HS-5 (cell line): Measurements from ENCODE around the gene RSKR.
A peak's percentile ranks its signal among the peaks of the same experiment; 100 is the strongest.
"Not testable (repeated sequence)": the region's sequence is repeated elsewhere in the genome, so short reads cannot be mapped to it uniquely, and the experiment has no call there.

Source experiments
- DNase-seq: peaks from one replicate; pipeline ENCODE4 v3.0.0-alpha.2; 2012; ENCODE audit warnings: low read depth

Gene RSKR, protein sequence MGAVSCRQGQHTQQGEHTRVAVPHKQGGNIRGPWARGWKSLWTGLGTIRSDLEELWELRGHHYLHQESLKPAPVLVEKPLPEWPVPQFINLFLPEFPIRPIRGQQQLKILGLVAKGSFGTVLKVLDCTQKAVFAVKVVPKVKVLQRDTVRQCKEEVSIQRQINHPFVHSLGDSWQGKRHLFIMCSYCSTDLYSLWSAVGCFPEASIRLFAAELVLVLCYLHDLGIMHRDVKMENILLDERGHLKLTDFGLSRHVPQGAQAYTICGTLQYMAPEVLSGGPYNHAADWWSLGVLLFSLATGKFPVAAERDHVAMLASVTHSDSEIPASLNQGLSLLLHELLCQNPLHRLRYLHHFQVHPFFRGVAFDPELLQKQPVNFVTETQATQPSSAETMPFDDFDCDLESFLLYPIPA

DNA sequence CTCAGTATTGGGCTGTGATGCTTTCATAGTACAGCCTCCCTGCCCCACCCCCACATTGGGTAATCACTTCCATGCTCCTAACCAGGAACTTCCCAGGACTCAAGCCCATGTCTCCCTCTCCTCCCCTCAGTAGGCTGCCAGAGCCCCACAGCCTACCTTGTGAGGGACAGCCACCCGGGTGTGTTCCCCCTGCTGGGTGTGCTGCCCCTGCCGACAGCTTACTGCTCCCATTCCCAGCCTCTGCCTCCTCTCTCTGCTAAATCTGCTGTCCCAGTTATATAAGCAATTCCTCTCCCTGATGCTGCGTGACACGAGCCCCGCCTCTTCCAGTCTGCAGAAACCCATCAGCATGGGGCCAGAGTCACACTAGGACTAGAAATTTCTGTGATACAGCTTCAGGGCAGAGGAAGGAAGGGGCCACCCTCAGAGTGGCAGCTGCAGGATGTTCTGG is at the start of gene RSKR:
Gene RSKR, minus strand, starts transcription at position 255 of the 451 bp plus-strand sequence. Its CDS starts 24 bp downstream, at position 231.
- no peak for DNase-seq

DNA sequence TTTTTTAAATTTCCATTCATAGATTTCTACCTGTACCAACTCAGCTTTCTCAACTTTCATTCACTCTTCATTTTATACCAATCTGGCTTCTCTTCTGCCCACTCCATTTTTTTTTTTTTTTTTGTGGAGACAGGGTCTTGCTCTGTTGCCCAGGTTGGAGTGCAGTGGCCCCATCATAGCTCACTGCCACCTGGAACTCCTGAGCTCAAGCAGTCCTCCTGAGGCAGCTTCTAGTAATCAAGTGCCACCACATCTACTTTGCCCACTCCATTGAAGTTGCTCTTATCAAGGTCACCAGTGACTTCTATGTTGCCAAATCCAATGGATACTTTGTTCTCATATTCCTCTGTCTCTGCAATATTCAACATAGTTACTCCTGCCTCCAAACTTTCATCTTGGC is 49.7 kb upstream of the RSKR start:
- no peak for DNase-seq

DNA sequence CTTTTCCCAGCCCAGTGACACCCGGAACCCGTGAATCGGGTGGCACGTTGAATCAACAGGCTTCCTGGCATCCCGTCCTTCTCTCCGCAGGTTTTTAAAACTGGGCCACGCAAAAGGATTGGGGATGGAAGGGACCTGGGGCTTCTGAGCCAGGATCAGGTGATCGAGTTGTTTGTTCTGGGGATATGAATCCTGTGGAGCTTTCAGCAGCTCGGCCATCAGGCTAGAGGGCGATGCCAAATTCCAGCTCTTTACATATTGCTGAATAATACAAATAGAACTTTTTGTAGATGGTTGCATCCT is 48.5 kb upstream of the RSKR start:
- no peak for DNase-seq

DNA sequence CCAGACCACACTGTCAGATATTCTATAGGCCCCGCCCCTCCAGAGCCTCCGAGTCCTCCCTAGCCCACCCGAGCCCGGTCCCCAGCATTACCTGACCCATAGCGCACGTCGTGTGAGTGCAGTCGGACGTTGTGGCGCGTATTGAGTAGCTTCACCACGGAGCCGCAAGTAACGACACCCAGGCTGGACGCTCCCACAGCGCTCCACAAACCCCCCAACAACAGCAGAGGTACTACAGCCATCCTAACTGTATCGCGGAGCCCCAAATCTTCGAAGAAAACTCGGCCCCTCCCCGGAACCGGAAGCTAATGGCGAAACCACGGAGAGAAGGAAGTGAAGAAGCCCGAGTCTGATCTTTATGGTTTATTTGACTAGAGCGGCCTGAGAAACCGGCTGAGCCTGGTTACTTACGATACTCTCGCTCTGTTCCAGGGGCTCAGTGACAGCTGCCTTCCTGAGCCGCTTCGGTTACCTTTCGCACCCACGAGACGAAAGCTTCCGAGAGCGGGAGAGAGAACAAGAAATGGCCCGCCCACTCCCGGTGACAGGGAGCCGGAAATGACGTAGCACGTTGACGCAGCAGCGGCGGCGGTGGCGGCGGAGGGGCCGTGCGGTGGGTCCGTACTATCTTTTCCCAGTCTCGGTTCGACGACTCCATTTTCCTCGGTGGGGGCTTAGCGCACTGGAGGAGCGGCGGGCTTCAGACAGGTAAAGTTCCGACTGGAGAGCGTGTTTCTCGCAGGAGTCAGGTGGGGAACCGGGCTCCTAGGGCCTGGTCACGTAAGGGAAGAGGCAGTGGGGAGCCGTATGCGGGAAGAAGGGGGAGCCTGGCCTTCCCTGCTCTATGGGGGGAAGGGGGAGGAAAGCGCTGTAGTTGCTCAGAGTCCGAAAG is 47.9 kb upstream of the RSKR start, which contains the start of the genes SDF2 and SUPT6H:
Gene SDF2, minus strand, starts transcription at position 272 of the 892 bp plus-strand sequence. Its CDS starts 30 bp downstream, at position 242.
Gene SUPT6H, plus strand, starts transcription at position 571 of the 892 bp plus-strand sequence. CDS start 11,197 bp downstream, outside the sequence.
- DNase-seq = peak; percentile 63

DNA sequence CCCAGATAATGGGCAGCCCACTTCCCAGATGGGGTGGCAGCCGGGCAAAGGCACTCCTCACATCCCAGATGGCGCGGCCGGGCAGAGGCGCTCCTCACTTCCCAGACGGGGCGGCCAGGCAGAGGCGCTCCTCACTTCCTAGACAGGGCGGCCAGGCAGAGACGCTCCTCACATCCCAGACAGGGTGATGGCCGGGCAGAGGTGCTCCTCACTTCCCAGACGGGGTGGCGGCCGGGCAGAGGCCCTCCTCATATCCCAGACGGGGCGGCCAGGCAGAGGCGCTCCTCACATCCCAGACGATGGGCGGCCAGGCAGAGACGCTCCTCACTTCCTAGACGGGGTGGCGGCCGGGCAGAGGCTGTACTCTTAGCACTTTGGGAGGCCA is 45.5 kb upstream of the RSKR start:
- not testable (repeated sequence) for DNase-seq

DNA sequence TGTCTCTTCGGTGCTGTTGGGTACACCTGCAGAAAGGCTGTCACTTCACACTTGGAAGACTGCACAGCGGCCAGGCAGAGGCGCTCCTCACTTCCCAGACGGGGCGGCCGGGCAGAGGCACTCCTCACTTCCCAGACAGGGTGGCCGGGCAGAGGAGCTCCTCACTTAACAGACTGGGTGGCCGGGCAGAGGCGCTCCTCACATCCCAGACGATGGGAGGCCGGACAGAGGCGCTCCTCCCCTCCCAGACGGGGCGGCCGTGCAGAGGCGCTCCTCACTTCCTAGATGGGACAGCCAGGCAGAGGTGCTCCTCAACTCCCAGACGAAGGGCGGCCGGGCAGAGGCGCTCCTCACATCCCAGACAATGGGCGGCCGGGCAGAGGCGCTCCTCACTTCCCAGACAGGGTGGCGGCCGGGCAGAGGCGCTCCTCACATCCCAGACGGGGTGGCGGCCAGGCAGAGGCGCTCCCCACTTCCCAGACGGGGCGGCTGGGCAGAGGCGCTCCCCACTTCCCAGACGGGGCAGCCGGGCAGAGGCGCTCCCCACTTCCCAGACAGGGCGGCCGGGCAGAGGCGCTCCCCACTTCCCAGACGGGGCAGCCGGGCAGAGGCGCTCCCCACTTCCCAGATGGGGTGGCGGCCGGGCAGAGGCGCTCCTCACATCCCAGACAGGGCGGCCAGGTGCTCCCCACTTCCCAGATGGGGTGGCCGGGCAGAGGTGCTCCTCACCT is 44.9 kb upstream of the RSKR start:
- DNase-seq = not testable (repeated sequence)

DNA sequence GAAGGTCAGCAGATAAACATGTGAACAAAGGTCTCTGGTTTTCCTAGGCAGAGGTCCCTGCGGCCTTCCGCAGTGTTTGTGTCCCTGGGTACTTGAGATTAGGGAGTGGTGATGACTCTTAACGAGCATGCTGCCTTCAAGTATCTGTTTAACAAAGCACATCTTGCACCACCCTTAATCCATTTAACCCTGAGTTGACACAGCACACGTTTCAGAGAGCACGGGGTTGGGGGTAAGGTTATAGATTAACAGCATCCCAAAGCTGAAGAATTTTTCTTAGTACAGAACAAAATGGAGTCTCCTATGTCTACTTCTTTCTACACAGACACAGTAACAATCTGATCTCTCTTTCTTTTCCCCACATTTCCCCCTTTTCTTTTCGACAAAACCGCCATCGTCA is 44.4 kb upstream of the RSKR start:
- not testable (repeated sequence) for DNase-seq

DNA sequence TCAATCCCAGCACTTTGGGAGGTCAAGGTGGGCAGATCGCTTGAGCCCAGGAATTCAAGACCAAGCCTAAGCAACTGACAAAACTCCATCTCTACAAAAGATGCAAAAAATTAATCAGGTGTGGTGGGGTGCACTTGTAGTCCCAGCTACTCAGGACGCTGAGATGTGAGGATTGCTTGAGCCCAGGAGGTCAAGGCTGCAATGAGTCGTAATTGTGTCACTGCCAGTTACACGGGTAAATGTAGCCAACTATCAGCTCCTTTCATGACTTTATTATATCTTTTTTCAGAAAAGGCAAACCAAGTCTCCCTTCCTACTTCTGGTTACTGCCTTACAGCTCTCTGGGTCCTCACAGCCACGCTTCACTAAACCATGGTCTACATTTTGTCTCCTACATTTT is 43.8 kb upstream of the RSKR start:
- no peak for DNase-seq

DNA sequence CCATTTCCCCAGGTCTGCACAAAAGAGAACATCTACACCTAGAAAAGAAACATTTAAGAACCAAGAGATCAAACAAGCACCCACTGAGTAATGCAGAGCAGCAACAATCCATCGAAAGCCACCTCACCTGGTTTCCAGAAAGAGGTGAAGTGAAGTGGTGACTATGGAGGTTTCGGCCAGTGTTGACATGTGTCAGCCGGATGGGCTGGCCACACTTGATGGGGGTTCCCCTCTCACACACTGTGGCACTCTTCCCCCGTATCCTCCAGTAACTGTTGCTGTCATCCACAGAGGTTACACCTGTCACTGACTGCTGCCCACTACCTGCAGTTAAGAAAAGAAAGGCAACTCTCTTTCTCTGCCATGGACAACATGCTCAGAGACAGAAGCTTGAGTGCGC is 41.2 kb upstream of the RSKR start:
- DNase-seq = no peak

DNA sequence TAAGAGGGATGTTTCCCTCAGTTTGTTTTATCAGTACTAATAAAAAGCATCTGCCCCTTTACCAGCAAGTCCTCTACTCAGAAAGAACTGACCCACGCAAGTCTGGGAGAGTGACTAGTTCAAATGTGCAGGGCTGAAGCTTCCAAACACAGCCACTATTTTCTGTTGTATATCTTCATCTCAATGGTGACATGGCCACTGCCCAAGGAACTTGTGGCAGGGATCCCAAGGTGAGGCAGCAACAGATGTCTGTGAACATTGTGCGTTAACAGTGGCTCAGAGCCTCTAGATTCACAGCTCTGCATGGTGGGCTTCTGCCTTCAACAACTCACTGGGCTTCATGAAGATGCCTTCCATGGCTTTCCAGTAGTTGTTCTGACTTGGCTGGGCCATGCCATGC is 34.7 kb upstream of the RSKR start:
- no peak for DNase-seq

DNA sequence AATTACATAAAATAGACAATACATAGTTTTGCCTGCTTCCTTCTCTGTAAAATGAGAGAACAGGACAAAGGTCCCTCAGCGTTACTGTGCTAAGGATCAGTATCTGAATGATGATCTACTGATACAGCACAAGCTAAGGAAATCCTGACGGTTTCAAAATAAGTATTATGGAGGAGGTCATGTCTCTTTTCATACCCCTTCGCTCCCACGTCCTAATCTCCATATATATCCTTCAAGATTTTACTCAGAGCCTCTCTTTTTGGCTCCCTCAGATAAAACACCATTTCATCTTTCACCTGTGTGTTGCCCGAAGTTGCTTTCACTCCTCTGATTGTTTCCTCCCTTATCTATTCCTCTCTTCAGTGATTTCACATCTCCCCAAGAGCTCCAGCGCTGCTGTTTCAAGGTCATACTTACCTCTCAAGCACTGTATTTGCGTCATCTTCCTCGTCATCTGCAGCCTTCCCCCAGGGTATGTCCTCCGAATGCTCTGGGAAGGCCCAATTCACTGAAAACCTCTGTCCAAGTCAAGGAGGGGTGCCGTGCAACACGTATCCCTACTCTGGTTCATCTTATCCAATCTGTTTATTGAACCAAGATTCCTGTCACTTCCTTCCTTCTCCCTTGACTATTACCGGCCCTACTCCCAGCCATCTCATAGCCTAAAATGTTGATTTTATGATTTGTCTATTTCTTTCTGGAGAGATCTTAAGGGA is 32.2 kb upstream of the RSKR start:
- DNase-seq = no peak

DNA sequence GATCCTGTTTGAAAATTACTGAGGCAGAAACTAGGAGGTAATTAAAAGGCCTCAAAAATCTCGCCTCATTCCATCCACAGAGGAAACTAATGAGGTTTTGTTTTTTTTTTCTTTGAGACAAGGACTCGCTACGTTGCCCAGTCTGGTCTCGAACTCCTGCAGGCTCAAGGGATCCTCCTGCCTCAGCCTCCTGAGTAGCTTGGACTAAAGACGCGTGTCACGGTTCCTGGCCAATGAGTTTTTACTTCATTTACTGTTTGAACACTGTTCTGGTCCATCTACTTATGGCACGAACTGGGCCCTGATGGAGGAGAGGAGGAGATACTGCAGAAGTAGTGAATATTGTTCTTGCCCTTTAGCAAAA is 31.6 kb upstream of the RSKR start:
- no peak for DNase-seq

DNA sequence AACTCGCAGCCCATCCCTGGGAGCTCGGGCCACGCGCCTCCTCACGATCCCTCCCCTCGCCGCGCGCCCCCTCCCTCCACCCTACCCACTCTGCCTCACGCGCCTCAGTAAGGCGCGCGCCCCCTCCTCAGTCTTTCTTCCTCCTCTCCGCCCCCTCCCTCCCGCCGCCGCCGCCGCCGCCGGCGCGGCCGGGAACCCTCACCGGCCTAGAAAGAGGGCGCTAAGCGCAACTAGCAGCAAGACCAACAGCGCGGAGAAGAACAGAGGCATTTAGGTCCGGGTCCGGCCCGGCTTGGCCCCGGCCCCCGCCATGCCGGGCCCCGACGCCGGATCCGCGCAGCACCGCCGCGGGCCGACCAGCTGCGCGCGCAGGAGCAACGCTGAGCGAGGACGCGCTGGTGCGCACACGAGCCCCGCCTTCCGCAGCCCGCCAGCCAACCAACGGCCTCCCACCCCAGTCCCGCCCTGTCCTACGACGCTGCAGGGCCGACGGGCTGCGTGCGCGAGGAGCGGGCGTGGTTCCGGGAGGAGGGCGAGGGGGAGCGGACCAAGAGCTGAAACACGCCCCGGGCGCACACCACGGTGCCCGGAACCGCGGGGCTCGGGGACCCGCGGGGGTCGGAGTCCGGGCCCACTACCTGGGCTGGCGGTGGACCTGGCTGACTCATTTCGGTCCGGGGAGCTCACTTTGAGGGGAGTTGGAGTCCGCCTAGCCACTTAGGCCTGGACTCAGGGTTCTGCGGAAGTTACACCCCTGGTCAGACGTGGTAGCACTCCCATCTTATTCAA is 31.0 kb upstream of the RSKR start, which contains the start of gene BLTP2:
Gene BLTP2, minus strand, starts transcription at position 372 of the 789 bp plus-strand sequence. Its CDS starts 102 bp downstream, at position 270.
- DNase-seq = no peak

DNA sequence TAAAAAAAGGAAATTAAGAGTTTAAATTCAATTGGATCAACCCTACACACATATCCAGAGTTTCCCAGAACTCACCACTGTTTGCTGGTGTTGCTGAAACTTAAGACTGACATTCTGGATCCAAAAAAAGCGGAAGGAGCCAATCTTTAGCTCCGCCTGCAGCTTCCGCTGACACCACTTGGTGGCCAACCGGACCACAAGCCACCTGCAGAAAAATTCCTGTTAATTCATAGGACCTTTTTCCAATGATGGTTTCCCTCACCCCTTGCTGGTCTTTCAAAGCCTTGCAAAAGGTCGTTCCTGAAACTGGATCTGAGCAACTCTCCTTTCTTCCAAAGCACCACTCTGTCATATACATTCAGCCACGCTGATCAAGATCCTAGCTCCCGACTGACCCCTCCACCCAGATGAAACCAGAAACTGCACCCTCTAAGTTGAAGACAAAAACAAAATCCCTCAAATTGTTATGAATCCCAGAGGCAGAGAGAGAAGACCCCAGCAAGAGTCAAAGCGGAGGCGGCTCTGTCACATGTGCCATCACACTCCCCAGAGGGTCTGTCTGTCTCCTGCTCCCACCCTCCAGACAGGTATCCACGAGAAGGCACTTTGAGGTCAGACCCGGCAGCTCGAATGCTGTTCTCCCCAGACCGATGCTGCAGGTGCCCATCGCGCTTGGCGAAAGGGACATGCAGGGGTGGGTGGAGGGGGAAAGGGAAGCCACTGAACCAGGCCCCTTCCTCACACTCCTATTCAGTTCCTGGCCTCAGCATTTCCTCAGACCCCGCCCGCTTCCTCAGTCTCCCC is 30.2 kb upstream of the RSKR start:
- DNase-seq = no peak

DNA sequence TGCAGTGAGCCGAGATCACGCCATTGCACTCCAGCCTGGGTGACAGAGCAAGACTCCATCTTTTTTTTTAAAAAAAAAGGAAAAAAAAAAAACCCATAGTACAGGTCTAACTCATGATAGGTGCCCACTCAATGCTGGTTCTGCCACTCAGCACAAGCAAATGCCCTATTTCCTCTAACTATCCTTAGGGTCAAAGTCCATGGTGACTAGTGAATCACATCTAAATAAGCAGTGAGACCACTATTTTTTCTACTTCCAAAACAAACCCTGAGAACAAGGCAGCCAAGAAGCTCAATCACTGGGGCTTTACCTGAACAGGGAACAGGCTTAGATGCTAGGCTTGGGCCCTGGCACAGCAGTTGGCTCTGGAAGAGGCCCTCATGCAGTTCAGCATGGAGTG is 27.6 kb upstream of the RSKR start:
- DNase-seq = no peak

DNA sequence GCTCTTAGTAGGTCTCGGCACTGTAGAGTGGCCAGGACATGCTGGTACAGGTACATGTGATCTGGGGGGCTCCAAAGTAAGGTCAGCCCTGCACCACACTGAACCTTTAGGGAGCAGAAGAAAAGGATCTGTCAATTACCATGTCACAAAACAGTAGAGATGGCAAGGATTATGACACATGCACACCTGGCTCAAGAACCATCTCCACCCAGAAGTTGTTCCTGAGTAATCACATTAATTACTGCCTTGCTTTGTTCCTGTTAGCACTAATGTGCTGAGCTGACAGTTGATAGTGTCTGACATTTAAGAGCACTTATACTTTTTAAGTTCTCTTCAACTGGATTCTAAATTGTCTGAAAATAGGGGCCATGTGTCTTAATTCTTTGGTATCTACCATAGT is 21.5 kb upstream of the RSKR start:
- no peak for DNase-seq

DNA sequence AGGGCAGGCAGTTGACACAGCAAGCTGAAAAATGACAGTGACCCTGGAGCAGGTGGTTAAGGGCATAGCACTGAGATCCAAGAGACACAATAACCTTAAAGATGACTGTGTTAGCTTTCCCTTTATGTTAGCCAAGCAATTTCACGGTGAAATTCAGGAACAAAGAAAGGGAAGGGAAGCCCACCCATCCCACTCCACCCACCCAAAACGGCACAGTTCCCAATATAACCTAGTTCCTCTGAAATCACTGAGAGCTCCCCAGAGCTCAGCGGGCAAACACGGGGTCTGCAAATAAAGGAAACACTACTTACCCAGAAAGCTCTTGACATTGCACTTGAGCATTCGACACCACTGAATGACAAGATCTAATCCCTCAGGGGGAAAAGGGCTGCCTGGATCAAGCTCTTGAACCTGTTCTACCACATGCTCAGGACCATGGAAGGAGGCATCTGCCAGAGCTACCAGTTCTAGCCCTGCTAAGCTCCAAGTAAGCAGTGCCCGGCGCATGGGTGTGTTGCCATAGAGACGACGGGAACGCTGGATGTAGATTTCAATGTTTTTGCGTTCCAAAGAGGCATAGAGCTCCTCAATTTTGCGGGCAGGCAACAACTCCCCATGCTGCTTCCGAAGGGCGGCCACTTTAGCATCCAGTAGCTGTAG is 20.4 kb upstream of the RSKR start:
- DNase-seq = no peak

DNA sequence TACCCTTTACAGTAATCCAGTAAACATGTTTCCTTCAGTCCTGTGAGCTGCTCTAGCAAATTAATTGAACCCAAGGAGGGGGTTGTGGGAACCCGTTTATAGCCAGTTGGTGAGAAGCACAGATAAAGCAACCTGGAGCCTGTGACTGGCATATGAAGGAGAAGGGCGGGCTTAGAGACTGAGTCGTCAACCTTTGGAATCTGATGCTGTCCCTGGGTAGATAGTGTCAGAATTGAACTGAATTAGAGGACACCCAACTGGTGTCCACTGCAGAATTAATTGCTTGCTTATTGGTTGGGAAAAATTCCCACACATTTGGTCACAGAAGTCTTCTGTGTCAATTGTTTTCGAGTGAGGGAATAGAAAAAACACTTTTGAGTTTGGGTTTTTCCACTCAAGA is 12.8 kb upstream of the RSKR start:
- no peak for DNase-seq

DNA sequence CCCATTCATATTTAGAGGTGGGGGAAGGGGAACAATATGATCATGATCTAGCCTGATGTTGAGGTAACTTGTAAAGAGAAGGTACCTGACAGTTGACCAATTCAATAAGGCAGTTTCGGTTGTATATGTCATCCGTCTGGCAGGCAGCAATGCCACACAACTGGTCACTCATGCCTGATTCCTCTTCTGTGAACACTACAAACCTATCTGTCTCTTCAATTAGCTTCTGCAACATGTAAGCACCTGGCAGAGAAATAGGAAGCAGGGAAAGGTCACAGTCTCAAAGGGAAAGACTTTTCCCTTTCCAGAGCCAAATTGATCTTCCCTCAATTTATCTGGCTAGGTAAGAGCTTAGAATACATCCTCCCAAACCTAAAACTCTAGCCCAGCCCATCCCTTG is 10.2 kb upstream of the RSKR start:
- DNase-seq = no peak
